ENCODE data around the gene PTMA.

PTMA gene

GRCh38 chr2:231676243-231676642, 32.1 kb upstream of the PTMA start:
- no peak for DNase-seq (ENCODE audit: low read depth)

- peak; percentile 72 for DNase-seq (ENCODE audit: low read depth)
Observed at GRCh38 chr2:231677632-231678104, 30.7 kb upstream of the PTMA start.

GRCh38 chr2:231679908-231680284, 28.4 kb upstream of the PTMA start:
- no peak for DNase-seq (ENCODE audit: low read depth)

GRCh38 chr2:231680285-231680991, 27.9 kb upstream of the PTMA start:
- no peak for DNase-seq (ENCODE audit: low read depth)

GRCh38 chr2:231680992-231681852, 27.1 kb upstream of the PTMA start:
- DNase-seq (ENCODE audit: low read depth), result peak; percentile 81

GRCh38 chr2:231682603-231683291, 25.6 kb upstream of the PTMA start:
- DNase-seq (ENCODE audit: low read depth), result no peak

GRCh38 chr2:231683292-231684235, 24.8 kb upstream of the PTMA start:
- DNase-seq (ENCODE audit: low read depth), result no peak

GRCh38 chr2:231684314-231685223, 23.8 kb upstream of the PTMA start:
- DNase-seq (ENCODE audit: low read depth), result no peak

GRCh38 chr2:231685349-231686191, 22.8 kb upstream of the PTMA start:
- no peak for DNase-seq (ENCODE audit: low read depth)

GRCh38 chr2:231686192-231687100, 21.9 kb upstream of the PTMA start:
- no peak for DNase-seq (ENCODE audit: low read depth)

GRCh38 chr2:231687133-231687852, 21.0 kb upstream of the PTMA start:
- DNase-seq (ENCODE audit: low read depth), result peak; percentile 34

GRCh38 chr2:231687961-231688360, 20.4 kb upstream of the PTMA start:
- DNase-seq (ENCODE audit: low read depth), result no peak

GRCh38 chr2:231688719-231689118, 19.6 kb upstream of the PTMA start:
- no peak for DNase-seq (ENCODE audit: low read depth)

GRCh38 chr2:231689124-231689893, 19.0 kb upstream of the PTMA start:
- DNase-seq (ENCODE audit: low read depth), result no peak

GRCh38 chr2:231691251-231691772, 17.0 kb upstream of the PTMA start:
- no peak for DNase-seq (ENCODE audit: low read depth)

- no peak for DNase-seq (ENCODE audit: low read depth)
Observed at GRCh38 chr2:231692847-231693246, 15.5 kb upstream of the PTMA start.

- no peak for DNase-seq (ENCODE audit: low read depth)
Observed at GRCh38 chr2:231693956-231694355, 14.4 kb upstream of the PTMA start.

All from amniotic epithelial cell (primary cell).